Spleen (tissue), 7 donors: ENCODE measurements around the gene RNF130.

Source experiments
- POLR2A ChIP-seq, 3 donors: fragments of 450-650 bp; IDR thresholded peaks; one replicate each; pipeline ENCODE4 v1.5.1; 2017; ENCODE audit warnings: antibody characterized with exemption in 3 of 3, mild to moderate bottlenecking in 1 of 3
- POLR2AphosphoS5 ChIP-seq, 3 donors: sonication (generic); formaldehyde crosslinking; IDR thresholded peaks; one replicate each; pipeline ENCODE4 v1.5.1; 2017; ENCODE audit warnings: antibody characterized with exemption in 3 of 3
- TF ChIP-seq, protein P1 (sequence below), 11 experiments: fragments of 200-600 bp in 7 of 11; fragments of 450-650 bp in 4 of 11; sonication (generic) in 4 of 11; IDR thresholded peaks in 8 of 11; conservative IDR thresholded peaks in 3 of 11; 1 replicate in 7 of 11; 2 replicates in 4 of 11; pipeline versions ENCODE4 v1.4.0 to v1.8.0; 2016 to 2021; ENCODE audit warnings: antibody characterized with exemption in 11 of 11, inconsistent platforms in 4 of 11, mild to moderate bottlenecking in 1 of 11
- donor health status: DM: no; HTN: no; CAD: no; lungs with moderate emphysema.
- donor health status: DM: no; HTN: no; CAD: no.
- donor health status: DM: no; HTN: no; CAD: no.

DNA sequence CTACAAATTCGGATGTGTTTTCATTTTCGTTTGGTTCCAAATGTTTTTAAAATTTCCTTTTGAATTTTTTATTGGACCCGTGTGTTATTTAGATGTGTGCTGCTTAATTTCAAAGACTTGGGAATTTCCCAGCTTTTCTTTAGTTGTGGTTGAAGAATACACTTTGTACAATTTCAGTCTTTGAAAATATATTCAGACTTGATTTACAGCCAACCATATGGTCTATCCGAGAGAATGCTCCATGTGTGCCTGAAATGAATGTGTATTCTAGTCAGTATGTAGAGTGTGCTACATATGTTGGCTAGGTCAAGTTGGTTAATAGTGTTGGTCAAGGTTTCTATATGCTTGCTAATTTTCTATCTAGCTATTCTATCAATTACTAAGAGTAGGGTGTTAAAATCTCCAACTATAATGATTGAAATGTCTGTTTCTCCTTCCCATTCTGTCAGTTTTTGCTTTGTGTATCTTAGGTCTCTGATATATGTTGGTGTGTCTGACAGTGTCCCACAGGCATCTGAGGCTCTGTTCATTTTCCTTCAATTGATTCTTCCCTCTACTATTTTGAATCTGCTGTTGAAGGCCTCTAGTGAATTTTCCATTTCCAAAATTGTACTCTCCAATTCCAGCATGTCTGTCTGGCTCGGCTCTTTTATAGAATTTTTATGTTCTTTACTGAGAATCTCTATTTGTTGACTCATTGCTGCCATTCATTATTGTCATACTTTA is 36.2 kb downstream of the RNF130 start:
- TF ChIP-seq, protein P1, sequence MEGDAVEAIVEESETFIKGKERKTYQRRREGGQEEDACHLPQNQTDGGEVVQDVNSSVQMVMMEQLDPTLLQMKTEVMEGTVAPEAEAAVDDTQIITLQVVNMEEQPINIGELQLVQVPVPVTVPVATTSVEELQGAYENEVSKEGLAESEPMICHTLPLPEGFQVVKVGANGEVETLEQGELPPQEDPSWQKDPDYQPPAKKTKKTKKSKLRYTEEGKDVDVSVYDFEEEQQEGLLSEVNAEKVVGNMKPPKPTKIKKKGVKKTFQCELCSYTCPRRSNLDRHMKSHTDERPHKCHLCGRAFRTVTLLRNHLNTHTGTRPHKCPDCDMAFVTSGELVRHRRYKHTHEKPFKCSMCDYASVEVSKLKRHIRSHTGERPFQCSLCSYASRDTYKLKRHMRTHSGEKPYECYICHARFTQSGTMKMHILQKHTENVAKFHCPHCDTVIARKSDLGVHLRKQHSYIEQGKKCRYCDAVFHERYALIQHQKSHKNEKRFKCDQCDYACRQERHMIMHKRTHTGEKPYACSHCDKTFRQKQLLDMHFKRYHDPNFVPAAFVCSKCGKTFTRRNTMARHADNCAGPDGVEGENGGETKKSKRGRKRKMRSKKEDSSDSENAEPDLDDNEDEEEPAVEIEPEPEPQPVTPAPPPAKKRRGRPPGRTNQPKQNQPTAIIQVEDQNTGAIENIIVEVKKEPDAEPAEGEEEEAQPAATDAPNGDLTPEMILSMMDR (IDR thresholded peaks at IDR 0.05 in 8 of 11, conservative IDR thresholded peaks at IDR 0.05 in 3 of 11): no peak
- TF ChIP-seq POLR2A (IDR thresholded peaks at IDR 0.05) (no peak), POLR2AphosphoS5 (IDR thresholded peaks at IDR 0.05) (no peak)
